ENCODE measurements around the gene AP5S1.
"Not testable (repeated sequence)": the region's sequence is repeated elsewhere in the genome, so short reads cannot be mapped to it uniquely, and the experiment has no call there.

The AP5S1 gene

GRCh38 chr20:3820048-3820900 lies at the start of gene AP5S1:
Gene AP5S1, plus strand, starts transcription at chr20:3820547. Its CDS starts 1,571 bp downstream, at chr20:3822118.
- DNase-seq: peak; percentile 98

- no peak for DNase-seq
Observed at GRCh38 chr20:3771552-3772058, 48.7 kb upstream of the AP5S1 start.

- DNase-seq: peak; percentile 62
Observed at GRCh38 chr20:3775457-3776108, 44.8 kb upstream of the AP5S1 start.

GRCh38 chr20:3777381-3777715 lies 43.0 kb upstream of the AP5S1 start:
- DNase-seq: no peak

- peak; percentile 57 for DNase-seq
Observed at GRCh38 chr20:3777716-3778629, 42.4 kb upstream of the AP5S1 start.

- no peak for DNase-seq
Observed at GRCh38 chr20:3778976-3779375, 41.4 kb upstream of the AP5S1 start.

GRCh38 chr20:3781153-3781910 lies 39.0 kb upstream of the AP5S1 start, which contains the start of gene SPEF1:
Gene SPEF1, minus strand, starts transcription at chr20:3781448. Its CDS starts 161 bp downstream, at chr20:3781287.
- DNase-seq: peak; percentile 91

- DNase-seq: no peak
Observed at GRCh38 chr20:3782597-3782996, 37.8 kb upstream of the AP5S1 start.

- DNase-seq: no peak
Observed at GRCh38 chr20:3783068-3783489, 37.3 kb upstream of the AP5S1 start.

- no peak for DNase-seq
Observed at GRCh38 chr20:3783511-3784195, 36.7 kb upstream of the AP5S1 start.

- DNase-seq: no peak
Observed at GRCh38 chr20:3784216-3784853, 36.0 kb upstream of the AP5S1 start.

GRCh38 chr20:3784863-3785239 lies 35.5 kb upstream of the AP5S1 start:
- DNase-seq: no peak

GRCh38 chr20:3785240-3786125 lies 34.9 kb upstream of the AP5S1 start:
- DNase-seq: no peak

GRCh38 chr20:3786126-3786484 lies 34.2 kb upstream of the AP5S1 start:
- DNase-seq: peak; percentile 56

- peak; percentile 96 for DNase-seq
Observed at GRCh38 chr20:3786665-3787323, 33.6 kb upstream of the AP5S1 start, which contains the start of gene CENPB. Gene CENPB, minus strand, starts transcription at chr20:3786740. Its CDS starts 257 bp downstream, at chr20:3786483.

GRCh38 chr20:3787324-3788014 lies 32.9 kb upstream of the AP5S1 start:
- DNase-seq: no peak

- no peak for DNase-seq
Observed at GRCh38 chr20:3788685-3789155, 31.6 kb upstream of the AP5S1 start.

GRCh38 chr20:3789201-3789600 lies 31.1 kb upstream of the AP5S1 start:
- not testable (repeated sequence) for DNase-seq

- DNase-seq: not testable (repeated sequence)
Observed at GRCh38 chr20:3794168-3794567, 26.2 kb upstream of the AP5S1 start.
